Ectodermal cell (in vitro differentiated cells): ENCODE data around the gene ARL5A.
"Not testable (repeated sequence)": the region's sequence is repeated elsewhere in the genome, so short reads cannot be mapped to it uniquely, and the experiment has no call there.

ENCODE experiments used
- H3K27ac ChIP-seq: 2 replicates; pipeline ENCODE4 v1.7.0; 2013; ENCODE audit warnings: mild to moderate bottlenecking, low read depth, low read length; ENCODE audit not compliant: insufficient read depth, poor library complexity, severe bottlenecking
- H3K27me3 ChIP-seq: 2 replicates; pipeline ENCODE4 v1.7.0; 2013; ENCODE audit warnings: mild to moderate bottlenecking, low read length; ENCODE audit not compliant: insufficient read depth, control insufficient read depth, poor library complexity, severe bottlenecking
- H3K36me3 ChIP-seq: one replicate; pipeline ENCODE4 v1.7.0; 2013; ENCODE audit warnings: low read length; ENCODE audit not compliant: control insufficient read depth, insufficient read depth
- H3K4me1 ChIP-seq: one replicate; pipeline ENCODE4 v1.7.0; 2013; ENCODE audit warnings: low read length; ENCODE audit not compliant: control insufficient read depth, insufficient read depth
- H3K4me3 ChIP-seq: 2 replicates; pipeline ENCODE4 v1.7.0; 2013; ENCODE audit warnings: low read depth, low read length, control low read depth; ENCODE audit not compliant: insufficient read depth
- H3K9me3 ChIP-seq: 2 replicates; pipeline ENCODE4 v1.7.0; 2013; ENCODE audit warnings: mild to moderate bottlenecking, low read length, moderate library complexity; ENCODE audit not compliant: control insufficient read depth
- WGBS, 2 experiments: methylation state at CpG; one replicate each; pipeline ENCODE4 v1.1.7; 2013; ENCODE audit warnings: missing lambda C conversion rate in 2 of 2; 5-methylcytosine and 5-hydroxymethylcytosine counted together

The ARL5A gene

DNA sequence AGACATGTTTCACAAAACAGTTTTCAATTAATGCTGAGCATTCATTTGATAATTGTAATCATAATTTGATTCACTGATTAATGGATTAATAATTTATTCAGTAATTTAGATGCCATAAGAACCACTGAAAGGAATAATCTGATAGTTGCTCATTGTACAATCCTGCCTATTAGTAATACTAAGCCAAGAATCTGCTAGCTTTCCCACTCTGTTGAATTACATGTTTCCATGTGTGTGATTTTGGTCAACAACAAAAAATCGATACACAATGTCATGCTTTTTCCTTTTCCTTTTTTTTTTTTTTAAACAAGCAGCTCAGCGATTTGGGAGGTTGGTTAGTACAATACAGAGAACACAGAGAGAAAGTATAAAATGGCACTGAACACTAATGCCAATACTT lies 25.9 kb downstream of the ARL5A start:
- Histone ChIP-seq H3K36me3 (peaks cover 13% of the 10 kb centered on the region), H3K4me1 (no peaks in the 10 kb centered on the region), H3K27ac (no peak overlapping the region), H3K9me3 (no peaks in the 10 kb centered on the region), H3K4me3 (no peak overlapping the region), H3K27me3 (no peaks in the 10 kb centered on the region)
- WGBS, 2 experiments: 92% methylated on average over 2 of the region's 2 CpGs; no CpG with 5 or more reads in 1 of the 2 experiments

GRCh38 chr2:151799886-151800292 lies 28.3 kb downstream of the ARL5A start:
- Histone ChIP-seq H3K9me3 (no peaks in the 10 kb centered on the region), H3K27me3 (no peaks in the 10 kb centered on the region), H3K4me1 (no peaks in the 10 kb centered on the region), H3K27ac (no peak overlapping the region), H3K4me3 (no peak overlapping the region), H3K36me3 (peaks cover 9% of the 10 kb centered on the region)
- 91 to 100% methylated on average over 1 to 2 of the region's 3 CpGs for WGBS, 2 experiments

DNA sequence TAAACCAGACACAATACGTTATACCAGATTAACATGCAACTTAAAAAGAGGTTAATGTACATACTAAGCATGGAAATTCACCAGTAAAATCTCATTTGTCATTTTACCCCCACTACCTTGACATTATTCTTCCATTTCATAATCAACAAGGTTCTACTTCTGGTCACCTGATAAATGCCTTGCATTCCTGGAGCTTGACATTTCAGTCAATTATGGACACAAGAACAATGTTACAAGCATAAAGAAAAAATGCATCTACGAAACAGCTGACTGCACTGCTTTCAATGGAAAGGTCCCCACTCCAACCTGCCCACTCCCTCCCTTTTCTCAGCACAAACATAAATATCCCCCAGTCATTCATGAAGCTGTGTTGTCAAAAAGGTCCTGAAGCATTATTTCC lies 31.4 kb downstream of the ARL5A start:
- Histone ChIP-seq H3K36me3 (peaks cover 4% of the 10 kb centered on the region), H3K4me3 (no peak overlapping the region), H3K9me3 (no peaks in the 10 kb centered on the region), H3K27me3 (no peaks in the 10 kb centered on the region), H3K27ac (no peak overlapping the region), H3K4me1 (no peaks in the 10 kb centered on the region)
- WGBS, 2 experiments: 84 to 95% methylated on average over 2 of the region's 2 CpGs

DNA sequence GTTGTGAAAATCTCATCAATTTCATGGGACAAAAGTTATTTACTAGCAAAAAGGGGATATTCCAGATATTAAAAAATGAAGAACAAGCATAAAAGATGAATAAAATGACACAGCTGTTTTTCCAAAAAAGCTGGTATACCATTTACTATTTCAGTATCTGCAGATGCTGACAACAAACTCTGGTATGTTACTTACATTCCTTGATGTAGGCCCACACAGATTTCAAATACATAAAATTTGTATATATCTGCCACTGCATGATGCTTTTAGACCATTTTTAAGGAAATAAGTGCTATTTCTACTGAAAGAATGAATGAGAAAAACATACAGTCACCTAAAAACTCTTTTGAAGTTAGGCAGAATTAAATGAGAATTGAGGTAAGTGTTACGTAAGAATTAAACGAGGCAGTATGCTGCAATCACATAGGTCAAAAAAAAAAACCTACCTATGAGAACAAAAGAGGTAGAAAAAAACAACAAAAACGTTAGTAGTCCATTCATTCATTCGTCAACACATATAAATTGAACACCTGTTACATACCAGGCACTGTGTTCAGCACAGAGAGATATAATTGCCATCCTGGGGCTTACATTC lies 32.5 kb downstream of the ARL5A start:
- Histone ChIP-seq H3K9me3 (no peaks in the 10 kb centered on the region), H3K27ac (no peak overlapping the region), H3K36me3 (peaks cover 4% of the 10 kb centered on the region), H3K27me3 (no peaks in the 10 kb centered on the region), H3K4me3 (no peak overlapping the region), H3K4me1 (no peaks in the 10 kb centered on the region)
- 87 to 90% methylated on average over 3 to 4 of the region's 4 CpGs for WGBS, 2 experiments

- not testable (repeated sequence) for H3K27me3 ChIP-seq, H3K4me3 ChIP-seq, H3K27ac ChIP-seq, H3K4me1 ChIP-seq, H3K9me3 ChIP-seq, H3K36me3 ChIP-seq
- WGBS, 2 experiments: 94 to 95% methylated on average over 5 to 6 of the region's 6 CpGs
Observed at GRCh38 chr2:151794422-151794821, 33.8 kb downstream of the ARL5A start.

- 98 to 100% methylated on average over 2 to 3 of the region's 3 CpGs for WGBS, 2 experiments
- H3K9me3 ChIP-seq: no peaks in the 10 kb centered on the region
- no peaks in the 10 kb centered on the region for H3K4me1 ChIP-seq
- peaks cover 4% of the 10 kb centered on the region for H3K36me3 ChIP-seq
- no peak overlapping the region for H3K4me3 ChIP-seq
- no peak overlapping the region for H3K27ac ChIP-seq
- no peaks in the 10 kb centered on the region for H3K27me3 ChIP-seq
Observed at GRCh38 chr2:151793123-151793522, 35.1 kb downstream of the ARL5A start.

DNA sequence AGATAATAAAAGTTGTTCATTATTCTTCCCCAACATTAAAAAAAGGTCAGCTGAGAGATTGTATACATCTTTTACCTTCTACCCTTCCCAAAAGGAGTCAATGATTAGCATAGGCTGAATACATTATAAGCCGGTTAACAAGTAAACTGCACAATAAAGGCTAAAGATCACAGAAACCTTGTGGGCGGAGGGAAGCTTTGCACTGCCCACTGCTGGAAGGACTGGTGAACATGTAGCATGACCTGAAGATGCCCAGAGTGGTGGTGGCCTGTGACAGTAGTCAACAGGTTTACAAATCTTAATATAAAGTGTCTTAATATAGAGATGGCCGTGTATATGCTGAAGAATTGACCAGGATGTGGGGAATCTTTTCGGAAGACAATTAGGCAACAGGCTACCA lies 35.6 kb downstream of the ARL5A start:
- peaks cover 4% of the 10 kb centered on the region for H3K36me3 ChIP-seq
- no peaks in the 10 kb centered on the region for H3K27me3 ChIP-seq
- no peak overlapping the region for H3K27ac ChIP-seq
- no peaks in the 10 kb centered on the region for H3K4me1 ChIP-seq
- H3K4me3 ChIP-seq: no peak overlapping the region
- no peaks in the 10 kb centered on the region for H3K9me3 ChIP-seq
- 91 to 98% methylated on average over 4 of the region's 4 CpGs for WGBS, 2 experiments

GRCh38 chr2:151791545-151791944 lies 36.7 kb downstream of the ARL5A start:
- Histone ChIP-seq H3K4me3 (no peak overlapping the region), H3K27ac (no peak overlapping the region), H3K36me3 (peaks cover 4% of the 10 kb centered on the region), H3K4me1 (no peaks in the 10 kb centered on the region), H3K9me3 (no peaks in the 10 kb centered on the region), H3K27me3 (no peaks in the 10 kb centered on the region)
- 94 to 100% methylated on average over 2 of the region's 3 CpGs for WGBS, 2 experiments

- no peak overlapping the region for H3K27ac ChIP-seq
- H3K36me3 ChIP-seq: peaks cover 4% of the 10 kb centered on the region
- H3K4me3 ChIP-seq: no peak overlapping the region
- H3K9me3 ChIP-seq: no peaks in the 10 kb centered on the region
- no peaks in the 10 kb centered on the region for H3K4me1 ChIP-seq
- no peaks in the 10 kb centered on the region for H3K27me3 ChIP-seq
- WGBS, 2 experiments: 90 to 100% methylated on average over 1 of the region's 1 CpG
Observed at GRCh38 chr2:151790689-151791088, 37.5 kb downstream of the ARL5A start.

- Histone ChIP-seq H3K9me3 (no peaks in the 10 kb centered on the region), H3K4me1 (no peaks in the 10 kb centered on the region), H3K27ac (no peak overlapping the region), H3K27me3 (no peaks in the 10 kb centered on the region), H3K36me3 (no peaks in the 10 kb centered on the region), H3K4me3 (no peak overlapping the region)
- WGBS, 2 experiments: 94 to 97% methylated on average over 3 to 4 of the region's 4 CpGs
Observed at GRCh38 chr2:151789055-151789834, 39.0 kb downstream of the ARL5A start.
